ENCODE results near the gene TERT. TPM values are rescaled to one million over a fixed set of nuclear protein-coding genes. Genes with fewer than 3 reads are reported as not detected.
A peak's percentile ranks its signal among the peaks of the same experiment; 100 is the strongest.

TERT gene
- total and polyA plus RNA-seq, 12 donors, result not detected

DNA sequence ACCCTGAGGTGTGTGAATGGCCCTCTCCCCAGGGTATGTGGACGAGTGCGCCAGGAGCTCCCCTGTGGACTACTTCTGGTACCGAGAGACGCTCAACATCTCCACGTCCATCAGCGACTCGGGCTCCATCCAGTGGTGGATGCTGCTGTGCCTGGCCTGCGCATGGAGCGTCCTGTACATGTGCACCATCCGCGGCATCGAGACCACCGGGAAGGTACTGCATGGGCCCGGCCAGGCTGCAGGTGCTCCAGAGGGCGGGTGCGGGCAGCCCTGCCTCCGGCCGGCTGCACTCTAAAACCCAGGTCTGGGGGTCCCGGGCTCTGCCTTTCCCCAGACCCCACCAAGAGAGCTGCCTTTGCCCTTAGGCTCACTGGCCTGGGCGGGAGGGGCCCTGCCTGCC, 82.6 kb downstream of the TERT start:
- Histone ChIP-seq H3K36me3 (no peaks in the 10 kb centered on the region), H3K4me1 (no peaks in the 10 kb centered on the region), H3K27me3 (peaks cover 0 to 34% (median 4%) of the 10 kb centered on the region in 7 donors), H3K9me3 (peaks cover 0 to 10% (median 0%) of the 10 kb centered on the region in 11 donors), H3K27ac (no peak overlapping the region), H3K4me3 (no peak overlapping the region)
- peak in 1 of 2 donors; percentile 4 for DNase-seq
- intact Hi-C loops (cut with DNase I), result no loop called here
- 93% methylated on average over 20 of the region's 20 CpGs for WGBS, 2 donors
- ATAC-seq, result no peak
- TF ChIP-seq, protein P1, sequence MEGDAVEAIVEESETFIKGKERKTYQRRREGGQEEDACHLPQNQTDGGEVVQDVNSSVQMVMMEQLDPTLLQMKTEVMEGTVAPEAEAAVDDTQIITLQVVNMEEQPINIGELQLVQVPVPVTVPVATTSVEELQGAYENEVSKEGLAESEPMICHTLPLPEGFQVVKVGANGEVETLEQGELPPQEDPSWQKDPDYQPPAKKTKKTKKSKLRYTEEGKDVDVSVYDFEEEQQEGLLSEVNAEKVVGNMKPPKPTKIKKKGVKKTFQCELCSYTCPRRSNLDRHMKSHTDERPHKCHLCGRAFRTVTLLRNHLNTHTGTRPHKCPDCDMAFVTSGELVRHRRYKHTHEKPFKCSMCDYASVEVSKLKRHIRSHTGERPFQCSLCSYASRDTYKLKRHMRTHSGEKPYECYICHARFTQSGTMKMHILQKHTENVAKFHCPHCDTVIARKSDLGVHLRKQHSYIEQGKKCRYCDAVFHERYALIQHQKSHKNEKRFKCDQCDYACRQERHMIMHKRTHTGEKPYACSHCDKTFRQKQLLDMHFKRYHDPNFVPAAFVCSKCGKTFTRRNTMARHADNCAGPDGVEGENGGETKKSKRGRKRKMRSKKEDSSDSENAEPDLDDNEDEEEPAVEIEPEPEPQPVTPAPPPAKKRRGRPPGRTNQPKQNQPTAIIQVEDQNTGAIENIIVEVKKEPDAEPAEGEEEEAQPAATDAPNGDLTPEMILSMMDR (IDR thresholded peaks at IDR 0.05), result no peak

DNA sequence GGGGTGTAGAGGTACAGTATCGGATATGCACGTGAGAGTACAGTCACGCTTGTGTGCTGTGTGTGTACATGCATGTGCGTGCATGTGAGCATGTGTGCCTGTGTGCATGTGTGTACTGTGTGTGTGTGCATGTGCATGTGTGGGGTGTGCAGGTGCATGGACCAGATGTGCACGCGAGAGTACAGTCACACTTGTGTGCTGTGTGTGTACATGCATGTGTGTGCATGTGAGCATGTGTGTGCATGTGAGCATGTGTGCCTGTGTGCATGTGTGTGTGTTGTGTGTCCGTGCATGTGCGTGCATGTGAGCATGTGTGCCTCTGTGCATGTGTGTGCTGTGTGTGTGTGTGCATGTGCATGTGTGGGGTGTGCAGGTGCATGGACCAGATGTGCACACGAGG, 83.2 kb downstream of the TERT start:
- H3K27me3 ChIP-seq, result peaks cover 0 to 39% (median 5%) of the 10 kb centered on the region in 7 donors

DNA sequence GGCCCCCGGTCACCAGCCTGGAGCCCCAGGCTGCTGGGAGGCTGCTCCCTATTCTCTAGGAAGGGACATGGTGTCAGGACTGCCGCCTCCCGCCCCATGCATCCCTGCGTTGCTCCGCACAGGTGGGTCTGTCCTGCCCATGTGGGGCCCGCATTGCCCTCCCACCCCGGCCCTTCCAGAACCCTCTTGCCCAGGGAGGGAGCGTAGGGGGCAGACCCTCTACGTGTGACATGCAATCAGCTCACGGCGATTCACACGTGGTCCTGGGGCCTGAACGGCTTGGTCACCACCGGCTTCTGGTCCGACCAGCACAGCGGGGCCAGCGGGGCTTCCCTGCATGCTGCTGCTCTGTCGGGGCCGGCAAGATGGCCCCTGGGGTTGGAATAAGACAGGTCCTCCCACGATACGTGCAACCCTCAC, 84.0 kb downstream of the TERT start:
- Histone ChIP-seq H3K27ac (no peak overlapping the region), H3K4me3 (no peak overlapping the region), H3K27me3 (peaks cover 0 to 46% (median 5%) of the 10 kb centered on the region in 7 donors), H3K36me3 (no peaks in the 10 kb centered on the region), H3K4me1 (no peaks in the 10 kb centered on the region), H3K9me3 (peaks cover 0 to 6% (median 0%) of the 10 kb centered on the region in 11 donors)
- peak in 1 of 2 donors; percentile 8 for DNase-seq
- no peak for ATAC-seq
- WGBS, 2 donors, result 80 to 87% methylated on average over 21 of the region's 21 CpGs
- TF ChIP-seq, protein P1 (IDR thresholded peaks at IDR 0.05), result no peak
- intact Hi-C loops (cut with DNase I), result no loop called here

More for the DNA sequence above, 83.2 kb downstream of the TERT start:
- Histone ChIP-seq H3K36me3 (no peaks in the 10 kb centered on the region), H3K4me3 (no peak overlapping the region), H3K27ac (no peak overlapping the region), H3K9me3 (peaks cover 0 to 10% (median 0%) of the 10 kb centered on the region in 11 donors), H3K4me1 (no peaks in the 10 kb centered on the region)
- TF ChIP-seq, protein P1 (IDR thresholded peaks at IDR 0.05), result no peak
- 95 to 96% methylated on average over 9 of the region's 9 CpGs for WGBS, 2 donors
- DNase-seq, result peak in 1 of 2 donors; percentile 2
- no peak for ATAC-seq
- intact Hi-C loops (cut with DNase I), result no loop called here

DNA sequence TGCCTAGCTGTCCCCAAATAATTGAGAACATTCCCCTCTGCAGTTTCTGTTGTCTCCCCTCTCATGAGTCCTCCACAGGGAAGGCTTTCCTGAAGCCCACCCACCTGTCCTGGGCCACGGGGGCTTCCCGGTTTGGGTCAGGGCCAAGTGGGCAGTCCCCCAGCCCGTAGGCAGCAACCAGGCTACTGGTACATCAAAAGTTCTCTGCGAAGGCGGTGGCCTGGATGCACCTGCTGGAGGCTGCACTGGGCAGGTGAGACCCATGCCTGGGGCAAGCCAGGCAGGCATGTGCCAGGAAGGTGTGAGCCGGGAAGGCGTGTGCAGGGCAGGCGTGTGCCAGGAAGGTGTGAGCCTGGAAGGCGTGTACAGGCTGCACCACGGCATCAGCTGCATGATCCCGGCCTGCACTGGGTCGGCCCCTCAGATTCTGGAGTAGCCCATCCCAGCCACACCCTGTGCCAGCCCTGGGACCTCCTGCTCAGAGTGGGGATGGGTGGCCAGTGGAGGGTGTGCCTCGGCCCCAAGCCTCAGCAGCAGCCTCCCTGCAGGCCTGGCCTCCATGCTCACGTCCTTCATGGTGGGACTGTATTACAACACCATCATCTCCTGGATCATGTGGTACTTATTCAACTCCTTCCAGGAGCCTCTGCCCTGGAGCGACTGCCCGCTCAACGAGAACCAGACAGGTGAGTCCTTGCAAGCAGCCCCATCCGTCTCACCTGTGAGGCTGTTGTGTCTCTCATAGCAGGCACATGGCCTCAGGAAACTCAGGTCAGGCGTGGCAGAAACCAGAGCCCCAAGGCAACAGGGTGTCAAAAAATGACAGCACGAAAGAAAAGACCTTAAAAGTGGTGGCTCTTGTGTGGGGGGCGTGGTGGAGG, 84.7 kb downstream of the TERT start:
- no peak overlapping the region for H3K4me3 ChIP-seq
- no peak overlapping the region for H3K27ac ChIP-seq
- no peaks in the 10 kb centered on the region for H3K36me3 ChIP-seq
- peaks cover 0 to 53% (median 5%) of the 10 kb centered on the region in 7 donors for H3K27me3 ChIP-seq
- no peaks in the 10 kb centered on the region for H3K4me1 ChIP-seq
- WGBS, 2 donors, result 84 to 89% methylated on average over 21 of the region's 21 CpGs
- no peak for ATAC-seq
- H3K9me3 ChIP-seq, result no peaks in the 10 kb centered on the region
- TF ChIP-seq, protein P1 (IDR thresholded peaks at IDR 0.05), result no peak
- intact Hi-C loops (cut with DNase I), result no loop called here
- DNase-seq, result peak in 1 of 2 donors; percentile 3

Measured in heart right ventricle (tissue), 16 donors.